K562 (cell line): ENCODE measurements around the gene YLPM1. TPM values are rescaled to one million over a fixed set of nuclear protein-coding genes. Genes with fewer than 3 reads are reported as not detected.

Source experiments
- ATAC-seq: fragments of 200-7000 bp; cut with Tn5 transposase; 3 replicates; pipeline ENCODE4 v1.9.1; 2020; ENCODE audit warnings: moderate library complexity
- BruUV-seq: library from RNA; stranded (reverse); fragments of 400-500 nt; replicated peaks from 2 replicates; lab custom pipeline; 2021; lab: Mats Ljungman, UMichigan
- CTCF ChIA-PET: fragments of 300-600 bp; formaldehyde crosslinking; extraction: SDS; loops from one replicate; lab custom pipeline; 2021; ENCODE audit warnings: low intra/inter-chr PET ratio; lab: Yijun Ruan, JAX
- POLR2A ChIA-PET: fragments of 300-600, 350-650 bp; sonication (Branson Sonifier 250); formaldehyde crosslinking; extraction: SDS; loops from one replicate; lab custom pipeline; 2021; ENCODE audit warnings: antibody characterized with exemption, inconsistent platforms; lab: Yijun Ruan, JAX
- DNase-seq, 4 experiments: peaks; one replicate each; pipeline versions ENCODE4 v3.0.0 to v3.0.0-alpha.2; 2011 to 2018; ENCODE audit warnings: low spot score in 3 of 4, mixed read lengths in 3 of 4; ENCODE audit errors: extremely low read depth in 1 of 4
- FAIRE-seq: peaks from 2 replicates; lab custom pipeline; 2011; peaks lifted over from hg19 to GRCh38; lab: Jason Lieb, UNC
- H2AFZ ChIP-seq: 2 replicates; pipeline ENCODE4 v1.6.0; 2011; ENCODE audit warnings: low read depth, low read length, control low read depth, inconsistent platforms
- H3K27ac ChIP-seq: fragments of 200-600 bp; 3 replicates; pipeline ENCODE4 v1.8.0; 2011; ENCODE audit warnings: low read depth, mild to moderate bottlenecking, control low read depth, inconsistent platforms, low read length, moderate library complexity, mixed read lengths; ENCODE audit errors: extremely low read depth
- H3K27me3 ChIP-seq, 2 experiments: fragments of 300-600 bp in 1 of 2; 2 replicates in 1 of 2; 3 replicates in 1 of 2; pipeline versions ENCODE4 v1.6.0 to v1.8.0; 2011; ENCODE audit warnings: inconsistent platforms in 2 of 2, low read length in 2 of 2, mild to moderate bottlenecking in 1 of 2, mixed read lengths in 1 of 2, moderate library complexity in 1 of 2; ENCODE audit not compliant: control insufficient read depth in 2 of 2, insufficient read depth in 2 of 2
- H3K36me3 ChIP-seq: fragments of 300-600 bp; 3 replicates; pipeline ENCODE4 v1.8.0; 2011; ENCODE audit warnings: mild to moderate bottlenecking, low read length, inconsistent platforms; ENCODE audit not compliant: control insufficient read depth, insufficient read depth
- H3K4me1 ChIP-seq, 2 experiments: fragments of 200-600 bp in 1 of 2; replicated peaks in 1 of 2; 2 replicates in 1 of 2; 3 replicates in 1 of 2; pipeline versions ENCODE4 v1.5.1 to v1.8.0; 2011; ENCODE audit warnings: inconsistent platforms in 2 of 2, low read length in 2 of 2, mild to moderate bottlenecking in 1 of 2, mixed read lengths in 1 of 2, moderate library complexity in 1 of 2; ENCODE audit not compliant: control insufficient read depth in 2 of 2, insufficient read depth in 2 of 2
- H3K4me2 ChIP-seq: 2 replicates; pipeline ENCODE4 v1.6.1; 2011; ENCODE audit warnings: low read length, control low read depth, inconsistent platforms, mixed read lengths; ENCODE audit not compliant: insufficient read depth
- H3K4me3 ChIP-seq: fragments of 200-600 bp; sonication (generic), shearing (Covaris generic); 2 replicates; pipeline ENCODE4 v1.5.1; 2016; ENCODE audit warnings: control low read depth, inconsistent platforms
- H3K79me2 ChIP-seq: fragments of 200-600 bp; 3 replicates; pipeline ENCODE4 v1.8.0; 2011; ENCODE audit warnings: low read length, inconsistent platforms; ENCODE audit not compliant: control insufficient read depth, insufficient read depth
- H3K9ac ChIP-seq, 2 experiments: 2 replicates each; pipeline versions ENCODE4 v1.6.0 to v1.6.1; 2011; ENCODE audit warnings: low read depth in 2 of 2, low read length in 2 of 2, control low read depth in 1 of 2, inconsistent platforms in 1 of 2, mild to moderate bottlenecking in 1 of 2, mixed read lengths in 1 of 2; ENCODE audit not compliant: insufficient read depth in 1 of 2
- H3K9me1 ChIP-seq: one replicate; pipeline ENCODE4 v1.6.0; 2011; ENCODE audit warnings: inconsistent platforms, mild to moderate bottlenecking, low read length, moderate library complexity; ENCODE audit not compliant: control insufficient read depth, insufficient read depth
- H3K9me3 ChIP-seq: replicated peaks from 2 replicates; pipeline ENCODE4 v1.5.1; 2011; ENCODE audit warnings: low read depth, low read length, inconsistent platforms; ENCODE audit not compliant: control insufficient read depth, insufficient read depth
- H4K20me1 ChIP-seq: replicated peaks from 2 replicates; pipeline ENCODE4 v1.6.1; 2011; ENCODE audit warnings: low read length, inconsistent platforms, mixed read lengths; ENCODE audit not compliant: control insufficient read depth, insufficient read depth
- COPS2 ChIP-seq: fragments of 450-650 bp; conservative IDR thresholded peaks from 2 replicates; pipeline ENCODE4 v1.6.1; 2016; ENCODE audit warnings: mild to moderate bottlenecking, moderate library complexity
- CREB3 ChIP-seq: fragments of 450-650 bp; conservative IDR thresholded peaks from 2 replicates; pipeline ENCODE4 v1.6.1; 2016; ENCODE audit warnings: missing genetic modification characterization, low read depth, mild to moderate bottlenecking, missing compliant biosample characterization, moderate library complexity
- ELK1 ChIP-seq: sonication (generic); formaldehyde crosslinking; IDR thresholded peaks from 2 replicates; pipeline ENCODE4 v1.8.1; 2022; ENCODE audit warnings: missing genetic modification reagents
- EP400 ChIP-seq: fragments of 450-650 bp; IDR thresholded peaks from 2 replicates; pipeline ENCODE4 v1.6.1; 2017; ENCODE audit warnings: antibody characterized with exemption, mild to moderate bottlenecking, moderate library complexity
- ESRRA ChIP-seq: fragments of 450-650 bp; IDR thresholded peaks from 2 replicates; pipeline ENCODE4 v1.6.1; 2014; ENCODE audit warnings: low read depth, mild to moderate bottlenecking, moderate library complexity, borderline replicate concordance
- HOMEZ ChIP-seq: fragments of 250-450 bp; sonication (Bioruptor Pico); IDR thresholded peaks from 2 replicates; pipeline ENCODE4 v1.4.0; 2020; ENCODE audit warnings: mild to moderate bottlenecking, moderate library complexity
- KLF13 ChIP-seq: fragments of 450-650 bp; IDR thresholded peaks from 2 replicates; pipeline ENCODE4 v1.6.1; 2016; ENCODE audit warnings: missing genetic modification characterization, low read depth, mild to moderate bottlenecking, missing compliant biosample characterization, moderate library complexity, borderline replicate concordance
- PML ChIP-seq: IDR thresholded peaks from 2 replicates; pipeline ENCODE4 v1.6.1; 2012; ENCODE audit warnings: low read length, inconsistent platforms
- POLR2H ChIP-seq: IDR thresholded peaks from 2 replicates; pipeline ENCODE4 v1.6.1; 2016; ENCODE audit warnings: missing genetic modification characterization, low read depth, mild to moderate bottlenecking, control low read depth, missing compliant biosample characterization, moderate library complexity
- RNF219 ChIP-seq: fragments of 250-450 bp; sonication (Bioruptor Pico); IDR thresholded peaks from 2 replicates; pipeline ENCODE4 v1.5.0; 2022; ENCODE audit warnings: mild to moderate bottlenecking
- UBTF ChIP-seq, 2 experiments: IDR thresholded peaks; 2 replicates each; pipeline ENCODE4 v1.6.1; 2012; ENCODE audit warnings: improper control_type of control experiment in 2 of 2, low read depth in 2 of 2, low read length in 2 of 2, borderline replicate concordance in 1 of 2
- ZBTB8A ChIP-seq: fragments of 450-650 bp; IDR thresholded peaks from 2 replicates; pipeline ENCODE4 v1.6.1; 2018; ENCODE audit warnings: mild to moderate bottlenecking, moderate library complexity; ENCODE audit not compliant: partially characterized antibody
- ZNF3 ChIP-seq: fragments of 250-450 bp; sonication (Bioruptor Pico); IDR thresholded peaks from 2 replicates; pipeline ENCODE4 v1.5.0; 2021; ENCODE audit warnings: mild to moderate bottlenecking, moderate library complexity
- ZNF445 ChIP-seq: fragments of 250-450 bp; sonication (Bioruptor Pico); IDR thresholded peaks from 2 replicates; pipeline ENCODE4 v1.4.0; 2020; ENCODE audit warnings: low read depth, mild to moderate bottlenecking, moderate library complexity
- WGBS: fragments of 100-300 bp; shearing (Covaris generic); methylation state at CpG from one replicate; pipeline ENCODE4 v1.1.6; 2016; ENCODE audit warnings: low coverage, mixed read lengths; ENCODE audit not compliant: insufficient coverage; ENCODE audit errors: missing lambda C conversion rate; 5-methylcytosine and 5-hydroxymethylcytosine counted together
- in situ Hi-C: fragments of 300-500 bp; cut with MboI; formaldehyde crosslinking; loops from 4 replicates; pipeline ENCODE4 v1.15.0; 2018; ENCODE audit warnings: inconsistent platforms, mixed read lengths
- intact Hi-C: fragments of 100-400 bp; cut with micrococcal nuclease; formaldehyde crosslinking; loops from 2 replicates; pipeline ENCODE4 v1.14.2; 2022
- polyA plus RNA-seq, 8 experiments: library from polyadenylated mRNA; depleted of rRNA in 4 of 8; stranded (reverse) in 5 of 8; unstranded in 3 of 8; fragments of >200 nt; fragmentation: Nextera tagmentation in 2 of 8; fragmentation: Illumina TruSeq in 1 of 8; extraction: Ambion mirVana in 2 of 8; extraction: Trizol in 1 of 8; gene quantifications; 2 replicates each; pipeline versions ENCODE4 v1.2.1 to v1.2.3, GENCODE V29; 2011 to 2014; ENCODE audit warnings: inconsistent platforms in 1 of 8, missing spikeins in 1 of 8
- total RNA-seq, 7 experiments: library from RNA; depleted of rRNA in 6 of 7; stranded (reverse); fragments of >200 nt in 6 of 7; fragmentation: Illumina TruSeq in 2 of 7; extraction: Trizol in 2 of 7; gene quantifications; 2 replicates each; pipeline versions ENCODE4 v1.2.1 to v1.2.3, GENCODE V29; 2011 to 2021; ENCODE audit warnings: low replicate concordance in 1 of 7

YLPM1 gene
- total and polyA plus RNA-seq, 9 of the 15 experiments (the other 6 are each of a cell fraction or from before 2014, with no cell fraction given), result 7.2 to 32.7 (median 14.6) TPM

GRCh38 chr14:74820288-74820687 is 57.2 kb downstream of the YLPM1 start:
- no peak for ATAC-seq
- WGBS, result 84% methylated on average over 5 of the region's 5 CpGs
- intact Hi-C loops, result no loop called here
- no peak for TF ChIP-seq ZBTB8A
- TF ChIP-seq ELK1 (CRISPR knock-in tag), result no peak
- TF ChIP-seq RNF219, result no peak
- TF ChIP-seq CREB3 (tag), result no peak
- TF ChIP-seq COPS2, result no peak
- no peak for TF ChIP-seq EP400
- no peak for TF ChIP-seq UBTF (IDR thresholded peaks at IDR 0.05; ENCODE audit: borderline replicate concordance in 1 of 2, low read depth in 2 of 2, low read length in 2 of 2)
- no peak for TF ChIP-seq ZNF3 (CRISPR knock-in tag)
- TF ChIP-seq POLR2H (tag), result no peak
- no peak for TF ChIP-seq ZNF445 (CRISPR knock-in tag)
- TF ChIP-seq ESRRA, result no peak
- no peak for TF ChIP-seq KLF13 (tag)
- no peak for TF ChIP-seq PML
- TF ChIP-seq HOMEZ, result no peak

More at GRCh38 chr14:74820288-74820687, 57.2 kb downstream of the YLPM1 start:
- Histone ChIP-seq H3K79me2 (no peaks in the 10 kb centered on the region), H4K20me1 (no peaks in the 10 kb centered on the region), H3K36me3 (peaks cover 59% of the 10 kb centered on the region), H3K9me3 (no peaks in the 10 kb centered on the region), H3K9me1 (no peaks in the 10 kb centered on the region), H3K9ac (no peak overlapping the region), H3K4me3 (no peak overlapping the region), H3K27ac (no peak overlapping the region), H3K4me1 (no peaks in the 10 kb centered on the region), H2AFZ (no peak overlapping the region), H3K4me2 (no peak overlapping the region), H3K27me3 (no peaks in the 10 kb centered on the region)
- DNase-seq, result no peak
- in situ Hi-C loops, result no loop called here
- no peak for FAIRE-seq
- CTCF ChIA-PET, result no interaction called here
- no TSS peak for BruUV-seq
- POLR2A ChIA-PET, result no interaction called here
